Gastrocnemius medialis (tissue), 4 donors: ENCODE results near the gene TWIST2. TPM values are rescaled to one million over a fixed set of nuclear protein-coding genes. Genes with fewer than 3 reads are reported as not detected.

ENCODE experiments used
- ATAC-seq, 2 donors: fragments of 150-250 bp; one replicate each; pipeline ENCODE4 v1.9.1; 2016
- DNase-seq, 2 donors: peaks; one replicate each; pipeline ENCODE4 v3.0.0-alpha.2; 2019
- H3K27ac ChIP-seq, 4 donors: fragments of 200-600 bp; sonication (generic); 1 replicate in 1 of 4; 2 replicates in 3 of 4; pipeline ENCODE4 v1.5.1; 2016 to 2018; ENCODE audit warnings: mild to moderate bottlenecking in 2 of 4, moderate library complexity in 1 of 4
- H3K27me3 ChIP-seq, 3 donors: fragments of 200-600 bp; sonication (generic) in 2 of 3; 1 replicate in 1 of 3; 2 replicates in 2 of 3; pipeline versions ENCODE4 v1.5.1 to v1.6.0; 2016 to 2019; ENCODE audit warnings: mild to moderate bottlenecking in 1 of 3, moderate library complexity in 1 of 3
- H3K36me3 ChIP-seq, 2 donors: fragments of 200-600 bp; sonication (generic) in 1 of 2; one replicate each; pipeline ENCODE4 v1.5.1; 2017 to 2018
- H3K4me1 ChIP-seq, 2 donors: fragments of 200-600 bp; sonication (generic) in 1 of 2; one replicate each; pipeline ENCODE4 v1.5.1; 2016 to 2017; ENCODE audit warnings: mild to moderate bottlenecking in 2 of 2
- H3K4me3 ChIP-seq, 4 donors: fragments of 200-600 bp; sonication (generic) in 3 of 4; 1 replicate in 1 of 4; 2 replicates in 3 of 4; pipeline ENCODE4 v1.5.1; 2016 to 2019; ENCODE audit warnings: mild to moderate bottlenecking in 2 of 4
- H3K9me3 ChIP-seq, 3 donors: fragments of 200-600 bp; sonication (generic) in 2 of 3; 1 replicate in 1 of 3; 2 replicates in 2 of 3; pipeline ENCODE4 v1.5.1; 2016 to 2019
- POLR2A ChIP-seq, 2 donors: fragments of 450-650 bp; IDR thresholded peaks; one replicate each; pipeline ENCODE4 v1.6.1; 2017; ENCODE audit warnings: antibody characterized with exemption in 2 of 2, mild to moderate bottlenecking in 2 of 2, moderate library complexity in 2 of 2
- in situ Hi-C, 4 donors: fragments of 200-750 bp; cut with MboI; loops; one replicate each; pipeline versions ENCODE4 v1.15.0 to v1.8.0; 2017; ENCODE audit warnings: low sequenced_read_pairs in 4 of 4
- intact Hi-C: fragments of 100-400 bp; cut with DNase I; formaldehyde crosslinking; loops from one replicate; pipeline ENCODE4 v1.15.1; 2023; ENCODE audit warnings: low total_unique reads
- total RNA-seq, 4 donors: library from RNA; depleted of rRNA; stranded (reverse); fragments of >200 nt; gene quantifications; one replicate each; pipeline versions ENCODE4 v1.1.0 to v1.2.3, GENCODE V29; 2016
- TF ChIP-seq, protein P1 (sequence below), 5 experiments: fragments of 450-650 bp in 3 of 5; fragments of 200-600 bp in 2 of 5; sonication (generic) in 2 of 5; IDR thresholded peaks in 4 of 5; conservative IDR thresholded peaks in 1 of 5; 1 replicate in 4 of 5; 2 replicates in 1 of 5; pipeline ENCODE4 v1.5.1; 2016 to 2019; ENCODE audit warnings: antibody characterized with exemption in 5 of 5, mild to moderate bottlenecking in 3 of 5, moderate library complexity in 3 of 5

TWIST2 gene
- total RNA-seq, 4 donors from 2014 or later, result 1.9 to 9.3 (median 2.2) TPM

DNA sequence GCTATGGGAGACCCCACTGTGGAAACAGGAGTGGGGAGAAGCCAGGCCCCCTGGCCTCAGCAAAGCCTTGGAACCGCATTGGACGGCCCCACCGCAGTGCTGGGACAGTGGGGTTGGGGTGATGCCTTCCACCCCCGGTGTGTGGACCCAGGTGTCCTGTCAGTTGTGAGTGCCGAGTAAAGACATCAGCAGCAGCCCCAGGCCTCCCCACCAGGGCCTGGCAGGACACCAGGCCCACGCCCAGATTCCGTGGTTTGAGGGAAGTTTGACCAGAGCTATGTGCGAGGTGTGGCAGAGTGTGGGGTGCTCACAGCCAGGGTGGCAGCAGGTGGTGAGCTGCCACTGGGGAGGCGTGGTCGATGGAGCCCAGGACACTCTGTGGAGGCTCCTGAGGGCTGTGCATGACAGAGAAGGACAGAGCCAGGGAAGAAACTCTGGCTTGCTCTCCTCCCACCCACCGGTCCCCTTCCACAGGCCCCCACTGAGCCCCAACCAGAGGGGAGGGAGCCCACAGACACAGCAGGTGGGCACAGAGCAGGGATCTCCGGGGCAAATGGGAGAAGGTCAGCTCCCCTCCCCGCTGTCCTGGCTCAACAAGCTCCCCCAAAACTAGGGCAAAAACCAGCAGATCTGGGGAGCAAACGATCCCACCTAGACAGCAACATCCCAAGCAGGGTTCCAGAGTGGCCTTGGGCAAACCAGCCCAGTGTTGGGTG, 69.1 kb downstream of the TWIST2 start:
- in situ Hi-C loops, result no loop called here
- ATAC-seq (no peak), DNase-seq (no peak)
- intact Hi-C loops, result no loop called here
- H3K27me3 ChIP-seq, result peaks cover 0 to 5% (median 0%) of the 10 kb centered on the region in 3 donors
- no peak overlapping the region for H3K4me3 ChIP-seq
- no peaks in the 10 kb centered on the region for H3K9me3 ChIP-seq
- no peaks in the 10 kb centered on the region for H3K36me3 ChIP-seq
- no peaks in the 10 kb centered on the region for H3K4me1 ChIP-seq
- TF ChIP-seq, protein P1, sequence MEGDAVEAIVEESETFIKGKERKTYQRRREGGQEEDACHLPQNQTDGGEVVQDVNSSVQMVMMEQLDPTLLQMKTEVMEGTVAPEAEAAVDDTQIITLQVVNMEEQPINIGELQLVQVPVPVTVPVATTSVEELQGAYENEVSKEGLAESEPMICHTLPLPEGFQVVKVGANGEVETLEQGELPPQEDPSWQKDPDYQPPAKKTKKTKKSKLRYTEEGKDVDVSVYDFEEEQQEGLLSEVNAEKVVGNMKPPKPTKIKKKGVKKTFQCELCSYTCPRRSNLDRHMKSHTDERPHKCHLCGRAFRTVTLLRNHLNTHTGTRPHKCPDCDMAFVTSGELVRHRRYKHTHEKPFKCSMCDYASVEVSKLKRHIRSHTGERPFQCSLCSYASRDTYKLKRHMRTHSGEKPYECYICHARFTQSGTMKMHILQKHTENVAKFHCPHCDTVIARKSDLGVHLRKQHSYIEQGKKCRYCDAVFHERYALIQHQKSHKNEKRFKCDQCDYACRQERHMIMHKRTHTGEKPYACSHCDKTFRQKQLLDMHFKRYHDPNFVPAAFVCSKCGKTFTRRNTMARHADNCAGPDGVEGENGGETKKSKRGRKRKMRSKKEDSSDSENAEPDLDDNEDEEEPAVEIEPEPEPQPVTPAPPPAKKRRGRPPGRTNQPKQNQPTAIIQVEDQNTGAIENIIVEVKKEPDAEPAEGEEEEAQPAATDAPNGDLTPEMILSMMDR (IDR thresholded peaks at IDR 0.05 in 4 of 5, conservative IDR thresholded peaks at IDR 0.05 in 1 of 5), result no peak
- no peak for TF ChIP-seq POLR2A (IDR thresholded peaks at IDR 0.05)
- no peak overlapping the region for H3K27ac ChIP-seq

DNA sequence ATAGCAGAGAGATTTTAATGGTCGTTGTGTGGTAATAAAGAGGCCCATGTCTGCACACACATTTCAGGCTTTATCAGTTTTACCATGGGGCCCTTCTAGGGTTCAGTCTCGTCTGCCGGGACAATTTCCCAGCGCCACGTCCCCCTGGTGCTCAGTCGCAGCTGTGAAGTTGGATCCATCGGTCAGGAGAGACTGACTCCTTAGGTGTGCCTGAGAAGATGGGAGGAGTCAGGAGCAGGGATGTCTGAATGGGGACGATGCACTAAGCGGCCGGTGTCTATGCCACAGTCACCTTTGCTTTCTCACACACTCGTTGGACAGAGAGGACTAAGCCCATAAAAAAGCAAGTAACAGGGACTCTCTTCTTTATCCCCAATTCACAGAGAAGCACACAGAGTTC, 71.4 kb downstream of the TWIST2 start:
- ATAC-seq (no peak), DNase-seq (no peak)
- no peak overlapping the region for H3K27ac ChIP-seq
- H3K4me1 ChIP-seq, result no peaks in the 10 kb centered on the region
- H3K36me3 ChIP-seq, result no peaks in the 10 kb centered on the region
- peaks cover 0 to 5% (median 4%) of the 10 kb centered on the region in 3 donors for H3K27me3 ChIP-seq
- no peaks in the 10 kb centered on the region for H3K9me3 ChIP-seq
- intact Hi-C loops (no loop called here), in situ Hi-C loops (no loop called here)
- TF ChIP-seq POLR2A (IDR thresholded peaks at IDR 0.05), result no peak
- TF ChIP-seq, protein P1 (IDR thresholded peaks at IDR 0.05 in 4 of 5, conservative IDR thresholded peaks at IDR 0.05 in 1 of 5), result no peak
- H3K4me3 ChIP-seq, result no peak overlapping the region

DNA sequence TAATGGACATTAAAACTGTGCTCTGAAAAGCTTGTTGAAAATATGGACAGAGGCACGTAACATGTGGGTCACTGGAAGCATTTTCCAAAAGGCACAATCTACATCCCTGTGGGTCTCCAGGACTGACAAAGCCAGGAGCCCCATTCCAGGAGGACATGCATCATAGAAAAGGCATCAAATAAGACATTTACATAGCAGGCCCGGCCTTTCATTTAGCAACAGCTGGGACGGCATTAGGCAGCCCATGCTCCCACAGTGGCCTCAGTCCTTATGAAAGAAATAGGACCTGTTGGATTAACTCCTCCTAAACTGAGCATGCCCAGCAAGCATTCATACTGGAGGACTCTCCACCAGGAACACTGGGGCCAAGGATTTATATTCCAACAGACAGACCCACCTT, 72.2 kb downstream of the TWIST2 start:
- Histone ChIP-seq H3K27ac (no peak overlapping the region), H3K9me3 (no peaks in the 10 kb centered on the region), H3K4me3 (no peak overlapping the region), H3K27me3 (peaks cover 0 to 5% (median 4%) of the 10 kb centered on the region in 3 donors), H3K4me1 (no peaks in the 10 kb centered on the region), H3K36me3 (no peaks in the 10 kb centered on the region)
- no peak for TF ChIP-seq POLR2A (IDR thresholded peaks at IDR 0.05)
- TF ChIP-seq, protein P1 (IDR thresholded peaks at IDR 0.05 in 4 of 5, conservative IDR thresholded peaks at IDR 0.05 in 1 of 5), result no peak
- in situ Hi-C loops, result no loop called here
- intact Hi-C loops, result no loop called here
- DNase-seq (no peak), ATAC-seq (no peak)

DNA sequence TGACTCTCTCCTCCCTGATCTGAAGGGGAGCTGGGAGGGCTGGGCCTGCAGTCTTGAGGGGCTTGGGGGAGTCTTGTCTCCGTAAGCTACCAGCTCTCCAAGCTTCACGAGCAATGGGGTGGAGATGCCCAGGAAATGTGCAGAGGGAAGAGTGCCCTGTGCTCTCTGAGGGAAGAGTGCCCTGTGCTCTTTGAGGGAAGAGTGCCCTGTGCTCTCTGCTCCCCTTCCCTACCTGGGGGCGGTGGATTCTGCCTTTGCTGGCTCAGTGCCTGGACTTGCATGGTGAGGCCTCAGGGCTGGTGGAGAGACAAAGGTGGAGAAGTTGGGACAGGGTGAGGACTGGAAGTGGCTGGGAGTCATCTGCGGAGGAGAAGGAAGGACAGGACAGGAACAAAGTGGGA, 72.7 kb downstream of the TWIST2 start:
- no peaks in the 10 kb centered on the region for H3K36me3 ChIP-seq
- in situ Hi-C loops (no loop called here), intact Hi-C loops (no loop called here)
- no peak for DNase-seq
- no peaks in the 10 kb centered on the region for H3K4me1 ChIP-seq
- no peaks in the 10 kb centered on the region for H3K9me3 ChIP-seq
- no peak for TF ChIP-seq POLR2A (IDR thresholded peaks at IDR 0.05)
- TF ChIP-seq, protein P1 (IDR thresholded peaks at IDR 0.05 in 4 of 5, conservative IDR thresholded peaks at IDR 0.05 in 1 of 5), result no peak
- no peak overlapping the region for H3K27ac ChIP-seq
- ATAC-seq, result no peak
- no peak overlapping the region for H3K4me3 ChIP-seq
- peaks cover 0 to 4% (median 2%) of the 10 kb centered on the region in 3 donors for H3K27me3 ChIP-seq
